NCI-H460 (cell line): ENCODE data around the gene GEMIN5. TPM values are rescaled to one million over a fixed set of nuclear protein-coding genes. Genes with fewer than 3 reads are reported as not detected.

ENCODE experiments used
- DNase-seq: peaks from one replicate; pipeline ENCODE4 v3.0.0-alpha.2; 2016; ENCODE audit warnings: low read depth; ENCODE audit errors: extremely low read depth
- total RNA-seq: library from RNA; depleted of rRNA; stranded (reverse); fragments of >200 nt; shearing (Covaris generic); gene quantifications from 2 replicates; pipeline ENCODE4 v1.2.3, GENCODE V29; 2014

The GEMIN5 gene
- total RNA-seq, 1 experiment from 2014 or later, result 26.0 TPM

DNA sequence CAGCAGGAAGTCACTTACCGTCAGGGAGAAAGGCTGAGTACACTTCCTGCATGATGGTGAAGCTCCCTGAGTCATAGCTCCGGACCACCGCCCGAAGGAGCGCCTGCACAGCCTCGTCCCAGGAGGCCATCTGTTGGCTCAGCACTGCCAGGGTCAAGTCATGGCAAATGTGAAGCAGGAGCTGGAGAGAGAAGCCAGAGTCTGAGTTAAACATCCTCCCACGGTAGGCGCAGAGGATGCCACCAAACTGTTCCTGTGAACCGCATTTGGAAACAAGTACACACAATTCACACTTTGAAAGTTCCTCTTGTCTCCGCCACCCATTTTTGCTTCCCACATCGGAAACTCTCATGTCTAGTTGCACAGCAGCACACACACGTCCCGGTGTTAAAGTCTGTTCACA lies 45.6 kb downstream of the GEMIN5 start:
- no peak for DNase-seq

DNA sequence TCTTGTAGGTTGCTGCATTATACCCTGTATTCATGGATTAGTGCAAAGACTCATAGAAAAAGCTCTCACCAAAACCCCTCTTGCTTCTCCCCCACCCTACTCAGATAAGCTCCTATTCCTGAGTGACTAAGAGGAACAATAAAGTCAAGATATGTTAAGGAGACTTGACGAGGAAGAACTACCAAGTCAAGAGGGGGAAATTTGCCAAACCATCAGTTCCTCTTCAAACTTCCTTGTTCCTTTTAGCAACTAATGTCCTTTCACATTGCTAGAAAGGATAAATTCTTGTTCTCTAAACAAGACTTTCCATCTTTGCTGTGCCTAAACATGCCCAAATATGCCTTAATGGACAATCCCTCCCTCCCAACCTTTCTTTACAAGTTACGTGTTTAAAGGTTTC lies 52.6 kb downstream of the GEMIN5 start:
- DNase-seq, result no peak

DNA sequence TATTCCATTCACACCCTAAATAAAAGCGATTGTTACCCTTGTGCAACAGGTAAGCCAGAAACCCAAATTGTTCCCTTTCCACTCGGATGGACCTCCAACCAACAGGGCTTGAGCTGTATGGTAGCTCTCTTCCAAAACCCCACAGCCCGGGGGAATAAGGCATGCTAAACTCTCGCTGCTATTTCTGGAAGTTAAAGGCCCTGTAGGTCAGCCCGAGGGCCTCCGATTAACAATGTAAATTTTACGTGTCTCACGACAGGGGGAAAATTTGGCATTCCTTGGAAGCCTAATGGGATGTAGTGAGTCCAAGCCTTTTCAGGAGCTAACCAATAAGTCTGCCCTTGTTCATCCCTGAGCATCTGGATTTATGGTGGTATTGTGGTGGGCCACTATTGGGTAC lies 53.6 kb downstream of the GEMIN5 start:
- DNase-seq, result no peak

DNA sequence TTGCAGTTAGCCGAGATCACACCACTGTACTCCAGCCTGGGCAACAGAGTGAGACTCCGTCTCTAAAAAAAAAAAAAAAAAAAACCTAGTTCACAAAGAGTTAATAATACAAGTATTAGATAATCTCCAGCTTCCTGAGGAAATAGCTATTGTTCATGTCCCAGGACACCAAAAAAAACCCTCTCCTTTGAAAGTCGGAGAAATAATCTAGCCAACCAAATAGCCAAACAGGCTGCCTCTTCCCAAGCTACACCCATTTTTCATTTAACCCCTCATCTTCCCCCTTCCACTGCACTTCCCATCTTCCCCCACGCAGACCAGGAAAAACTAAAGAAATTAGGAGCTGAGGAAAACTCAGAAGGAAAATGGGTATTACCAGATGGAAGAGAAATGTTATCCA lies 56.0 kb downstream of the GEMIN5 start:
- no peak for DNase-seq

DNA sequence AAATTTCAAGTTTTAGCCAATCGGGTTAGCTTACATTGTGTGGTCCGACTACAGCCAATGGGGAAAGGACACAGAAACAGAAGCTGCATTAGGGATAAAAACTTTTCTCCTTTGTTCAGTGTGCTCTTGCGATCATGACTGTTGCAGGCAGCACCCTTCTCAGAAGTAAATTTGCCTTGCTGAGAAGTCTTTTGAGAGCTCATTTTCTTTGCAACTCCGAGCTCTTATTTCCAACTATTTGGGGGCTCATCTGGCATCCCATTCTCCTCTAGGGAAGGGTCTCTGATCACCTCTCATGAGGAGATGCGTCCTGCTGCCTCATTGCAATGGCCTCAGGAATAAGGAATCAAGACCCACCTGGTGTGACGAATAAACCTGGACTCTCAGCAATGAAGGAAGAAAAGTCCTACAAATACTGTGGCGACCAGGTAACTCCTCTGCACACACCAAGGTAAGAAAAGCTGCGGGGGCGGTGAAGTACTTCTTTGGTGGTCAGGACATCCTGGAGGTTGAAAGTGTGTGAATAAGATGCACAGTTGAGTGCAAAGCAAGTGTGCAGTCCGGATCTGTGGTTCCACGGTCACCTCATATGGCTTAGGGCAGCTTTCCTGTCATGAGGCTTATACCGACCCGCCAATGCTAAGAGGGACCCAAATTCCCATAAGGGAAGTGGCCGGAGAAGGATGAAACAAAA lies 59.2 kb downstream of the GEMIN5 start:
- DNase-seq, result no peak

DNA sequence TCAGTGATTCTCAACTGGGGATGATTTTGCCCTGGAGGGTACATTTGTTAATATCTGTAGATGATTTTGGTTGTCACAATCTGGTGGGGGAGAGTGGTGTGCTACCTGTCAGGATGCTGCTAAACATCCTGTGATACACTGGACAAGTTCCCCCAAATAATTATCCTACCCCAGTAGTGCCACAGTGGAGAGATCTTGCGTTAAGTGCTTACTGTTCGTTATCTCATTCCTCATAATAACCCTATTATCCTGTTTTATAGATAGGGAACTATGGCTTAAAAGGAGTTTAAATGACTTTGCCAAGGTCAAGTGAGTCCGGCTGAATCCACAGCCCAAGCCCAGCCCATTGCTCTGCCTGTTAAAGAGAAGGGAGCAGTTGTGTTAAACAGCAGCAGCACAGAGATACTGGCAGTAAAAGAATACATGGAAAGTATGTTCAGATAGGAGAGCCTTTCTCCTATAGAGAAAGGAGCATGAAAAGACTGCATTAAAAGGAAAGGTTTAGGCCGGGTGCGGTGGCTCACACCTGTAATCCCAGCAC lies 64.2 kb downstream of the GEMIN5 start:
- DNase-seq, result no peak

DNA sequence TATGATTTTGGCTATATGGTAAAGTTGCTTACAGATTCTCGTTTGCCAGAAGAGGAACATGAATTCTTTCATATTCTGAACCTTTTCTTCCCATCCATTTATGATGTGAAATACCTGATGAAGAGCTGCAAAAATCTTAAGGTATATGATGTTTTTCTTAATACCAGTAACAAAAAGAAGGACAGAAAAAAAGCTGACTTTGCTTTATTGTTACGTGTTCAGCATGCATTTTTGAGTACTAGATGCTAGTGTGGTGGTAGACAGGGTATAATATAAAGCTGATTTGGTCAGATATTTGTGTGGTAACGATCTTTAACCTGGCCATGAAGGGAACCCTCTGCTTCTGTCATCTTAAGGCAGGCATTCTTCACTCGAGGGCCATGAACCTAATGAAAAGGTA lies 66.3 kb downstream of the GEMIN5 start:
- no peak for DNase-seq

DNA sequence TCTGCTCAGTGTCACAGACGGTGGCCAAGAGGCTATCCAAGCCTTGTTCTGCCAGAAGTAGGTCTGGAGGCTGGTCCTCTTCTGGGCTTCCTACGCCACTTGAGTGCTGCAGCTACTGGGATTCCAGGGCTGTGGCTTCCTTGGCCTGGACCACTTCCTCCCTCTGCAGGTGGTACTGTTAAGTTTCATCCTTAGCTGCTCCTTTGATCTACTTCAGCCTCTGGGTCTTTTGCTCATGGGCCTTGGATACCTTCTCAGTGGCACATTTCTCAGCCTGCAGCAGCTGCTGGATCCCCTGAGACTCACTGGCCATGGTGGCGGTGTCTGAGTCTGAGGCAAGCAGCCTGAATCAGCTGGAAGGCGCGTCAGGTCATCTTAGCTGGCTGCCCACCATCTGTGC lies 69.3 kb downstream of the GEMIN5 start:
- no peak for DNase-seq

DNA sequence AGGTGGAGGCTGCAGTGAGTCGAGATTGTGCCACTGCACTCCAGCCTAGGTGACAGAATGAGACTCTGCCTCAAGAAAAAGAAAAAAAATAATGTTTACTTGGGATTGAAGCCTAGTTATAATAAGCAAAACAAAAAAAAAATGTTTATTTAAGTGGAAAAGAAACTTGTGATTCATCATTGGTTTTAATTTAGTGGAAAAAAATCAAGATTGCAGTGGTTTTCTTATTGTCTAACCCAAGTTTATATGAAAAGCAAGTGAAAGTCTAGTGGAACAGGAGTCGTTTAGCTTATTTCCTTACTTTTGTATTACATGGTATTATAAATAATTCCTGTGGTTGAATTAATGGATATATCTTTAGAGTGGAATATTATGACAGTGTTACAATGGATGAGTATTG lies 71.2 kb downstream of the GEMIN5 start:
- no peak for DNase-seq

GRCh38 chr5:154865466-154866184 lies 72.4 kb downstream of the GEMIN5 start:
- no peak for DNase-seq

GRCh38 chr5:154863291-154864080 lies 74.5 kb downstream of the GEMIN5 start:
- no peak for DNase-seq

- DNase-seq, result no peak
Measured at GRCh38 chr5:154862766-154863165, 75.2 kb downstream of the GEMIN5 start.

- DNase-seq, result no peak
Measured at GRCh38 chr5:154861946-154862345, 76.1 kb downstream of the GEMIN5 start.

- DNase-seq, result no peak
Measured at GRCh38 chr5:154860765-154861164, 77.2 kb downstream of the GEMIN5 start.

DNA sequence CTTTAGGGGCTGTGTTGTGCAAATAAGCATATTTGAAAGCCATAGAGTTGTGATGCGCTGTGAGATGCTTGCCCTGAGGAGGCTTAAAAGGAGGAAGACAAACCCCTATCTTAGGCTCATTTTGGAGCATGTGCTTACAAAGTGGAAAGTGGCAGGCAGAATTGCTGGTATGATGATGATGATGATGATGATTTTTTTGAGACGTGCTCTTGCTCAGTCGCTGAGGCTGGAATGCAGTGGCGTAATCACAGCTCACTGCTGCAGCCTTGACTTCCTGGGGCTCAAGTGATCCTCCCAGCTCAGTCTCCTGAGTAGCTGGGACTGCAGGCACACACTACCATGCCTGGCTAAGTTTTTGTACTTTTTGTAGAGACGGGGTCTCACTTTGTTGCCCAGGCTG lies 77.9 kb downstream of the GEMIN5 start:
- no peak for DNase-seq

GRCh38 chr5:154858972-154859871 lies 78.8 kb downstream of the GEMIN5 start:
- DNase-seq, result no peak

GRCh38 chr5:154858297-154858971 lies 79.6 kb downstream of the GEMIN5 start, which contains the start of gene CNOT8:
TSS of gene CNOT8 (plus strand) at chr5:154858627. CDS start at chr5:154863279, 4,652 bp downstream.
- DNase-seq, result peak; percentile 97

DNA sequence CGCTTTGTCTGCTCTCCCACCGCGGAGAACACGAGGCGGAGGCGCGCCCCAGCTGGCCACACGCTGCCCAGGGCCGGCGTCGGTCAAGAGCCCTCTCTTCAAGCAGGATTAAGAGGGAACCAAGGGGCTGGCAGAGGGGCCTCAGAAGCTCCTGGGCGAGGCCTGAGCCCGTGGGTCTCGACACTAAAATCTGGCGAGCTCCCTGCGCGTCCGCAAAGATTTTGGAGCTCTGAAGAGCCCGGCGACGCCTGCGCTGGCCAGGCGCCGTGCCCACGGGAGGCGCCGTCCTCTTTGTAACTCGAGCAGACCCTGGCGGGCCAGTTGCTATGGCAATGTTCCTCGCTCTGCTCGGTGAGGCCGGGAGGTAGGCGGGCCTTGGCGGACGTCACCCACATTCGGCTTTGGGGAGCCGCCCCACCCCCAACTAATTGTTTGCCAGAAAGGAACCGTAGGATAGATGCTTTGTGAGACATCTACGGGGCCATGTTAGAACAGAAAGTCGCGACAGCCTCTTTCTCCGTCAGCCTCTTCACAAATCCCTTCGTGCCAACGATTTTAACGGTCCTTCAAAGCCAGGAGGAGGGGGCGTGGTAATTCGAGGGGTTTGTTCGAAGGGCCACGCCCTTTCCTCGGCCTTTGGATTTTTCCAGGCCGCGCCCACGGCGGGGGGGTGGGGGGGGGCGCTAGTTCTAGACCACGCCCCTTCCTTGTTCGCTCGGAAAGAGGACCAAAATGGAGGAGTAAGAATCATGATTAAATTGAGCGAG lies 80.3 kb downstream of the GEMIN5 start:
- peak; percentile 96 for DNase-seq

DNA sequence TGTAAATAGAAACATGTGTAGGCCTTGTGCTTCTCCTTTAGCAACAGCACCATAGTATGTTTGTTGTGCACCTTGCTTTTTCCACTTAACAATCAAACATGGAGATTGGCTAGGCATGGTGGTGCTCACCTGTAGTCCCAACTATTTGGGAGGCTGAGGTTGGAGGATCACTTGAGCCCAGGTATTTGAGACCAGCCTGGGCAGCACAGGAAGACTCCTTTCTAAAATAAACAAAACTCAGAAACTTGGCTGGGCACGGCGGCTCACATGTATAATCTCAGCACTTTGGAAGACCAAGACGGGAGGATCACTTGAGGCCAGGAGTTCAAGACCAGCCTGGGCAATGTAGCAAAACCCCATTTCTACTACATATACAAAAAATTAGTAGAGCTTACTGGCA lies 86.7 kb downstream of the GEMIN5 start:
- DNase-seq, result no peak
